Renal cortex interstitium (tissue), 11 donors: ENCODE results near the gene CROCC2. TPM values are rescaled to one million over a fixed set of nuclear protein-coding genes. Genes with fewer than 3 reads are reported as not detected.

Experiments used
- DNase-seq, 11 donors: peaks; one replicate each; pipeline ENCODE4 v3.0.0-alpha.2; 2013; ENCODE audit warnings: low read depth in 9 of 11, low spot score in 4 of 11; ENCODE audit errors: extremely low read depth in 1 of 11
- polyA plus RNA-seq, 3 donors: library from polyadenylated mRNA; unstranded; fragments of 120-200 nt; gene quantifications; one replicate each; pipeline ENCODE4 v1.2.1, GENCODE V29; 2013; ENCODE audit not compliant: insufficient read length in 3 of 3

The CROCC2 gene
- polyA plus RNA-seq, 3 donors, result 0.05 to 0.07 (median 0.06) TPM

- DNase-seq, result no peak
Observed at GRCh38 chr2:241011751-241012510, 105.8 kb downstream of the CROCC2 start.

- DNase-seq, result no peak
Observed at GRCh38 chr2:241014224-241014623, 108.1 kb downstream of the CROCC2 start.

DNA sequence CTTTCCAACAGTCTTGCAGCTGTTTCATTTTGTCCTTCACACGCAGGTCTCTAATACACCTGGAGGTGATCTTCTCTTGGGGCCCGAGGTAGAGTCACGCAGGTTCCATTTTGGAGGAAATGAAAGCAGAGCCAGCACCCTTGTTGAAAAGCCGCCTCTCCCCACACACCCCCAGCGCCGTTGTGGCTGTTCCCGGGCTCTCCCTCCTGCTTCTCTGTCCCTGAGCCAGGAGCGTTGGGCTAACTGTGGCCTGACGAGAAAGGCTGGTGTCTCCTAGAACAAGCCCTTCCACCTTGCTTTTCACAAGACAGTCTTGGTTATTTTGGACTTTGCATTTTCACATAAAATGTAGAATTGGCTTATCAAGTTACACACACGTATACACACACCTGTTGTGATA lies 108.6 kb downstream of the CROCC2 start:
- DNase-seq, result no peak

GRCh38 chr2:241015439-241015838 lies 109.3 kb downstream of the CROCC2 start:
- no peak for DNase-seq

DNA sequence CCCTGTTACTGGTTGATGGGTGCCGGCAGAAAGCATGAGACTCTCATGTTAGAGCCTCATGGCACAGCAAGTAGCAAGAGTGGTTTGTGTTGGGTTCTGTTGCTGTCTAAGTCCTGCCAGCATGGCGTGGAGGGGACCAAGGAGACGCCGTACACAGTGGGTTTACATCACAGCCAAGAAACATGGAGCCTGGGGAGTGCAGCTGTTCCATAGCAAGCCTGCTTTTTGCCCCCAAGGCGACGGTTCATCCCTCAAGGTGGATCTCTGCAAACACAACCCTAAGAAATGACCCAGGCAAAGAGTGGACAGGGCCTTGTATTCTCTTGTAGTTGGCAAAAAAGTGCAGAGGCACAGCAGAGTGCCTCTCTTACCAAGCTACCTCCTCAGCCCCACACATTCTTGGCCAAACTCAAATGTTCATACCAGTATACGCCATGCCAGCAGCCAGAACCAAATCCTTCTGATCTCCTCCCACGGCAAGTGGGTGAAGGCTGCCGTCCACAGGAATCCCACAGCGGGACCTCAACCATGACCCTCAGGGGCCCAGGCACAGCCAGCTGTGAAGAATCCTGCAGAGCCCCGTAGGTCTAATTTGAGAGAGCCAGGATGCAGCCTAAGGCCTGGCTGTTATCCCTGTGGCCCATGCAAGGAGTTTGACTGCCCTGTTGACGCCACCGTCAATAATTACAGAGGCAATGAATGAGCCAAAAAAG lies 111.2 kb downstream of the CROCC2 start:
- DNase-seq, result no peak

- no peak for DNase-seq
Observed at GRCh38 chr2:241018051-241018891, 112.1 kb downstream of the CROCC2 start.

GRCh38 chr2:241019441-241020139 lies 113.5 kb downstream of the CROCC2 start:
- DNase-seq, result no peak

DNA sequence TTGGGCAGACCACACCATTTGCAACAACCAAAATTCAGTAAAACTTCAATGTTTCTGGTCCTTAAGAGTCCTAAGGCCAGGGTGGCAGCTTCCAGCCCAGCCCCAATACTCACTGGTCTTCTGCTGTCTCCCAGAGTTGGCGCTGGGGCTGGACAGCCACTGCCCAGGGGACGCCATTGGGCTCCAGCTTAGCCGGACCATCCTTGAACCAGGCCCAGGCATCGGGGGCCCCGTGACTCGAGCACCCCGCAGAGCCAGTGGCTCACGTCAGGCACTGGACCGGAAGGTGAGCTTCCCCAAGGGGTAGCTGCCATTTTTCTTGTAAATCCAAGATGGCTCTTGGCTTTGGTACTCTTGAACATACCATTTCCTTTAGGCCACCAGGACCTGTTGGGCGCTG lies 114.1 kb downstream of the CROCC2 start:
- DNase-seq, result no peak

DNA sequence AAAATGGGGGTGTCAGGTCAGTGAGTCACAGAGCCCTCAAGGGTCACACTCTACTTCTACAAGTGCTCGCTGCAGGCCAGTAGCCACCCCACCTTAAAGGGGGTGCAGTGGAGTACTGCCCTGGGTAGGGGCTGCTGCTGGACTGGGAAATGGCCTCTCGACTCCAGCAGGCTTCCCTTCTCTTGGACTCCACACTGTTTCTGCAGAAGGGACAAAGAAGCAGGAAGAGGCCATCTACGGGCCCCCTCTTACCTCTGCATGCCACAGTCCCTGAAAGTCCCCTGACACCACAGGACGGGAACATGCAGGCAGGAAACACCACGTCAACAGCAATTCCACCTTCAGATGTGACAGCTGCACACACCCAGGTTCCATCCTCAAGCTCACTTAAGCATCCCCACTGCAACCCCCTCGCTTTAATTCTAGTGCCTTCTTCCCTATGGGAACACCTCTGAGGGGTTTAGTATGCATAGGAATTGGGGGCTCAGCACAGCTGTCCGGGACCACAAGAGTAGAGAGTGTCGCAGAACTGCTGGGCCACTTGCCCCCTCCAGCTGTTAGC lies 114.6 kb downstream of the CROCC2 start:
- DNase-seq, result no peak

- DNase-seq, result no peak
Observed at GRCh38 chr2:241025639-241026038, 119.5 kb downstream of the CROCC2 start.

GRCh38 chr2:241029599-241030332 lies 123.6 kb downstream of the CROCC2 start:
- no peak for DNase-seq

DNA sequence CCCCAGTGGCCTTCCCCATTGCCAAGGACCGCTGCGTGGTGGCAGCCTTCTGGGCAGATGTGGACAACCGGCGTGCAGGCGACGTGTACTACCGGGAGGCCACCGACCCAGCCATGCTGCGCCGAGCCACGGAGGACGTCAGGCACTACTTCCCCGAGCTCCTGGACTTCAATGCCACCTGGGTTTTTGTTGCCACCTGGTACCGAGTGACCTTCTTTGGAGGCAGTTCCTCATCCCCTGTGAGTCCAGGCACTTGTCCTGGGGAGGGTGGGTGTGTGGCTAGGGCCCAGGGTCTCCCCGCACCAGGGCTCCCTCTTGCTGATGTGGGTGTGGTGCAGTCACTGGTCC lies 124.2 kb downstream of the CROCC2 start:
- no peak for DNase-seq

GRCh38 chr2:241030883-241031282 lies 124.7 kb downstream of the CROCC2 start:
- DNase-seq, result no peak

DNA sequence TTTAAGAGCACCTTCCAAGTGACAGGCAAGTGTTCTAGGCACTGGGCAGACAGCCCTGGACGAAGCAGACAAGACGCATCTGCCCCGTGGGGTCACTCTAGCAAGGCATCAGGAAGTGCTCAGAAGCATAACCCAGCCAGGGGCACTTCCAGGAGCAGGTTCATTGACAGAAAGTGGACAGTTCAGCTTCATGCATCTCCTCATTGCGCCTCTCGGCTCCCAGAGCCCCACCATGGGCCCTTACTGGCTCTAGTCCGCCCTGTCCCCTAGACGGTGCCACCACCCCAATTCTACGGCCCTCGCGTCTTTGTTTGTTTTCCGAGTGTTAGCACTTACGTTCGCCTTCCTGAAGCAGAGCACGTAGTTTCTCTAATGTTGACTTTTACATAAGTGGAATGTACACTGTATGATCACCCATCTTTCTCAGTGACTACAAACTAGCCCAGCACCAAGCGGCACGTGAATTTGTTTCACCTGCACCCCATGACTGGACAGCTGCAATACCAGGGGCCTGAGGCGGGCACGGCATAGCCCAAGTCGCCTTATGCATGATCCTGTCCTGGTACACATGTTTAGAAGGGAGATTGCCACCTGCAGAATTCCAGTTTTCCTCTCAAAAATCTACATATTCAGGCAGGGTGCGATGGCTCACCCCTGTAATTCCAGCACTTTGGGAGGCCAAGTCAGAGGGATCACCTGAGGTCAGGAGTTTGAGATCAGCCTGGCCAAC lies 125.5 kb downstream of the CROCC2 start:
- no peak for DNase-seq

- DNase-seq, result no peak
Observed at GRCh38 chr2:241033336-241033987, 127.3 kb downstream of the CROCC2 start.

DNA sequence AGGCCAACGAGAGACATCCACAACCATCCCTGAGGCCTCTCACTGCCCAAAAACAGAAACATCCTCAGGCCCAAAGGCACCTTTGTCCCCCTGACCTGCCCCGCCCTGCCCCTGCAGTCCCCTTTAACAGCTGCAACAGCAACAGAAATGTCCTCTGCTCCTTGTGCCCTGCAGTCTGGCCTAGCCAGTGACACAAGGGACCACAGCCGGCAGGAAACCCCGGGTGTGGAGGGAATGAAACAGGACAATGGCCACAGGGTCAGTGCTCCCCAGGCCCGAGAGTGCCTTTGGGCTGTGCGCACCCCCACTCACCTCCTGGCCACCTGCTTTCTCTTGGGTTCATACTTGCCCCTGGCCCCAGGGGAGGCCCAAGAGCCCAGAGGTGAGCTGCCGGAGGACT lies 127.9 kb downstream of the CROCC2 start:
- DNase-seq, result no peak

DNA sequence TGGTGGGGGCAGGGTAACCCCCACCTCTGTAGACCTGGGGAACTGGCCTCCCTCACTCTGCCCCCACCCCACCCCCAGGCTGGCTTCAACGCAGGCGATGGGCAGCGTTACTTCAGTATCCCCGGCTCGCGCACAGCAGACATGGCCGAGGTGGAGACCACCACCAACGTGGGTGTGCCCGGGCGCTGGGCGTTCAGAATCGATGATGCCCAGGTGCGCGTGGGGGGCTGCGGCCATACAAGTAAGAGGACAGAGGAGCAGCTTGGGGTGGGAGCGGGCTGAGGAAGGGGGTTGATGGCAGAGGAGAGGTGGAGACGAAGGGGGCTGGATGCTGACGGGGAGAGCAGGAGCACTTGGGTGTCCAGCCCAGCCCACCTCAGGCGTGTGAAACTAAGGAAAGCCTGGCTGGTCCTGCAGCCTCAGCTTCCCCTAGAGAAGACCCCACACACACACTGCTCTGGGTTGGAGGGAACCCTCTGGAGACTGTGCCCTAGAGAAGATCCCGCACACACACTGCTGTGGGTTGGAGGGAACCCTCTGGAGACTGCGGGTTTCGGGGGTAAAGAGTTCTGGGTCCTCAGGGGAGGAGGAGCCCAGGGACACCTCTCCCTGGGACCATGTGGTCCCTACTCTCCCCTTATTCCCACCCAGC lies 128.5 kb downstream of the CROCC2 start:
- DNase-seq, result no peak
